K562 (cell line): ENCODE data around the gene PAX8. TPM values are rescaled to one million over a fixed set of nuclear protein-coding genes. Genes with fewer than 3 reads are reported as not detected.

Source experiments
- BMI1 ChIP-seq: fragments of 150-350 bp; IDR thresholded peaks from 2 replicates; pipeline ENCODE4 v1.6.1; 2014; ENCODE audit warnings: low read length
- CEBPB ChIP-seq: fragments of 450-650 bp; IDR thresholded peaks from 2 replicates; pipeline ENCODE4 v1.6.1; 2016; ENCODE audit warnings: missing genetic modification characterization, missing compliant biosample characterization
- RB1 ChIP-seq: fragments of 450-650 bp; IDR thresholded peaks from 2 replicates; pipeline ENCODE4 v1.6.1; 2017; ENCODE audit warnings: low read depth, mild to moderate bottlenecking
- TGIF2 ChIP-seq: sonication (generic); formaldehyde crosslinking; IDR thresholded peaks from 2 replicates; pipeline ENCODE4 v1.8.1; 2022; ENCODE audit warnings: mild to moderate bottlenecking, missing genetic modification reagents, moderate library complexity
- ZNF780A ChIP-seq: fragments of 250-450 bp; sonication (Bioruptor Pico); IDR thresholded peaks from 2 replicates; pipeline ENCODE4 v1.5.0; 2021; ENCODE audit warnings: mild to moderate bottlenecking
- polyA plus RNA-seq, 8 experiments: library from polyadenylated mRNA; depleted of rRNA in 4 of 8; stranded (reverse) in 5 of 8; unstranded in 3 of 8; fragments of >200 nt; fragmentation: Nextera tagmentation in 2 of 8; fragmentation: Illumina TruSeq in 1 of 8; extraction: Ambion mirVana in 2 of 8; extraction: Trizol in 1 of 8; gene quantifications; 2 replicates each; pipeline versions ENCODE4 v1.2.1 to v1.2.3, GENCODE V29; 2011 to 2014; ENCODE audit warnings: inconsistent platforms in 1 of 8, missing spikeins in 1 of 8
- total RNA-seq, 7 experiments: library from RNA; depleted of rRNA in 6 of 7; stranded (reverse); fragments of >200 nt in 6 of 7; fragmentation: Illumina TruSeq in 2 of 7; extraction: Trizol in 2 of 7; gene quantifications; 2 replicates each; pipeline versions ENCODE4 v1.2.1 to v1.2.3, GENCODE V29; 2011 to 2021; ENCODE audit warnings: low replicate concordance in 1 of 7
- TF ChIP-seq, protein P1 (sequence below), 2 experiments: fragments of 450-650 bp; formaldehyde crosslinking in 1 of 2; IDR thresholded peaks; 2 replicates each; pipeline versions ENCODE4 v1.4.0 to v1.6.1; 2014 to 2020; ENCODE audit warnings: mild to moderate bottlenecking in 2 of 2, borderline replicate concordance in 1 of 2, low read depth in 1 of 2
- TF ChIP-seq, protein P2 (sequence below): fragments of 450-650 bp; formaldehyde crosslinking; IDR thresholded peaks from 2 replicates; pipeline ENCODE4 v1.4.0; 2022; ENCODE audit warnings: mild to moderate bottlenecking, moderate library complexity

PAX8 gene
- total and polyA plus RNA-seq, 9 of the 15 experiments (the other 6 are each of a cell fraction or from before 2014, with no cell fraction given): 0.13 to 2.1 (median 0.51) TPM

DNA sequence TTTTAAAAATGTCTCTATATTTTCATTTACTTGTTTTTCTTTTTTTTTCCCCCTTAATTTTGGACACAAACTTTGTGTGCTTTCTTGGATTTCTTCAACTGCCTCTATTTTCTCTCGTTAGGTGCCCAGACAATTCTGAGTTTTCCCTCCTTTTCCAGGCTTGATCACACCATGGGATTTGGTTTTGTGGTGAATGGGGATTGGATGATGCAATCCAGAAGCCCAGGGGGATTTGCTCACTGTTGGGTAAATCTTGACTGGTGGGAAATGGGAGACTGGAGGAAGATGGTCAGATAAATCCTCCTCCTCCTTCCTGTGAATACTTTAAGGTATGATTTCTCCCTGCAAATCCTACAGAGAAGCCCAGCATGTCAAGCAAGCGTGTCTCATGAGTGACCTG is 19.5 kb upstream of the PAX8 start (continued):
- TF ChIP-seq, protein P1, sequence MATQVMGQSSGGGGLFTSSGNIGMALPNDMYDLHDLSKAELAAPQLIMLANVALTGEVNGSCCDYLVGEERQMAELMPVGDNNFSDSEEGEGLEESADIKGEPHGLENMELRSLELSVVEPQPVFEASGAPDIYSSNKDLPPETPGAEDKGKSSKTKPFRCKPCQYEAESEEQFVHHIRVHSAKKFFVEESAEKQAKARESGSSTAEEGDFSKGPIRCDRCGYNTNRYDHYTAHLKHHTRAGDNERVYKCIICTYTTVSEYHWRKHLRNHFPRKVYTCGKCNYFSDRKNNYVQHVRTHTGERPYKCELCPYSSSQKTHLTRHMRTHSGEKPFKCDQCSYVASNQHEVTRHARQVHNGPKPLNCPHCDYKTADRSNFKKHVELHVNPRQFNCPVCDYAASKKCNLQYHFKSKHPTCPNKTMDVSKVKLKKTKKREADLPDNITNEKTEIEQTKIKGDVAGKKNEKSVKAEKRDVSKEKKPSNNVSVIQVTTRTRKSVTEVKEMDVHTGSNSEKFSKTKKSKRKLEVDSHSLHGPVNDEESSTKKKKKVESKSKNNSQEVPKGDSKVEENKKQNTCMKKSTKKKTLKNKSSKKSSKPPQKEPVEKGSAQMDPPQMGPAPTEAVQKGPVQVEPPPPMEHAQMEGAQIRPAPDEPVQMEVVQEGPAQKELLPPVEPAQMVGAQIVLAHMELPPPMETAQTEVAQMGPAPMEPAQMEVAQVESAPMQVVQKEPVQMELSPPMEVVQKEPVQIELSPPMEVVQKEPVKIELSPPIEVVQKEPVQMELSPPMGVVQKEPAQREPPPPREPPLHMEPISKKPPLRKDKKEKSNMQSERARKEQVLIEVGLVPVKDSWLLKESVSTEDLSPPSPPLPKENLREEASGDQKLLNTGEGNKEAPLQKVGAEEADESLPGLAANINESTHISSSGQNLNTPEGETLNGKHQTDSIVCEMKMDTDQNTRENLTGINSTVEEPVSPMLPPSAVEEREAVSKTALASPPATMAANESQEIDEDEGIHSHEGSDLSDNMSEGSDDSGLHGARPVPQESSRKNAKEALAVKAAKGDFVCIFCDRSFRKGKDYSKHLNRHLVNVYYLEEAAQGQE (IDR thresholded peaks at IDR 0.05; ENCODE audit: borderline replicate concordance): no peak
- TF ChIP-seq, protein P1 (CRISPR knock-in tag; IDR thresholded peaks at IDR 0.05; ENCODE audit: low read depth): no peak
- TF ChIP-seq BMI1: no peak
- no peak for TF ChIP-seq RB1
- no peak for TF ChIP-seq ZNF780A
- no peak for TF ChIP-seq TGIF2
- 0 out of 2 replicates have a peak, but pooled peaks have one; percentile 29 for TF ChIP-seq CEBPB (tag)
- TF ChIP-seq, protein P2, sequence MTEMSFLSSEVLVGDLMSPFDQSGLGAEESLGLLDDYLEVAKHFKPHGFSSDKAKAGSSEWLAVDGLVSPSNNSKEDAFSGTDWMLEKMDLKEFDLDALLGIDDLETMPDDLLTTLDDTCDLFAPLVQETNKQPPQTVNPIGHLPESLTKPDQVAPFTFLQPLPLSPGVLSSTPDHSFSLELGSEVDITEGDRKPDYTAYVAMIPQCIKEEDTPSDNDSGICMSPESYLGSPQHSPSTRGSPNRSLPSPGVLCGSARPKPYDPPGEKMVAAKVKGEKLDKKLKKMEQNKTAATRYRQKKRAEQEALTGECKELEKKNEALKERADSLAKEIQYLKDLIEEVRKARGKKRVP (CRISPR knock-in tag): 0 out of 2 replicates have a peak, but pooled peaks have one; percentile 41
- TF ChIP-seq, all 486 proteins: peak for 4
